ENCODE measurements around the gene ARHGEF33.

- TF ChIP-seq CTCF (IDR thresholded peaks at IDR 0.05; ENCODE audit: insufficient read depth, low read length, poor library complexity, severe bottlenecking) = no peak
- no peak for TF ChIP-seq EZH2phosphoT487 (conservative IDR thresholded peaks at IDR 0.05; ENCODE audit: low read length)
Observed at GRCh38 chr2:38966006-38966405, 76.3 kb downstream of the ARHGEF33 start.
